Astrocyte (in vitro differentiated cells and primary cell): Measurements from ENCODE around the gene PROKR1.

ENCODE experiments used
- CTCF ChIP-seq: IDR thresholded peaks from 2 replicates; pipeline ENCODE4 v1.5.1; 2011; ENCODE audit warnings: low read depth, mild to moderate bottlenecking, inconsistent platforms, low read length, moderate library complexity; ENCODE audit not compliant: insufficient read depth
- EZH2 ChIP-seq: IDR thresholded peaks from 2 replicates; pipeline ENCODE4 v1.6.1; 2012; ENCODE audit warnings: mild to moderate bottlenecking, low read length, inconsistent platforms; ENCODE audit not compliant: insufficient read depth

GRCh38 chr2:68695971-68696370 lies 52.6 kb downstream of the PROKR1 start:
- TF ChIP-seq CTCF (no peak), EZH2 (no peak)
